Right lobe of liver (tissue), 6 donors: ENCODE measurements around the gene PTPRR. TPM values are rescaled to one million over a fixed set of nuclear protein-coding genes. Genes with fewer than 3 reads are reported as not detected.
A peak's percentile ranks its signal among the peaks of the same experiment; 100 is the strongest.
"Not testable (repeated sequence)": the region's sequence is repeated elsewhere in the genome, so short reads cannot be mapped to it uniquely, and the experiment has no call there.

Source experiments
- ATAC-seq, 4 donors: fragments of 200-7000 bp; cut with Tn5 transposase; one replicate each; pipeline ENCODE4 v1.9.1; 2020; ENCODE audit warnings: mild to moderate bottlenecking in 4 of 4, moderate library complexity in 4 of 4
- DNase-seq, 3 donors: peaks; one replicate each; pipeline ENCODE4 v3.0.0-alpha.2; 2020
- H3K27ac ChIP-seq, 3 donors: fragments of 200-600 bp; one replicate each; pipeline ENCODE4 v1.8.0; 2022
- H3K27me3 ChIP-seq, 2 donors: fragments of 200-600 bp; one replicate each; pipeline ENCODE4 v1.8.0; 2022
- H3K36me3 ChIP-seq, 4 donors: fragments of 200-600 bp; sonication (generic) in 1 of 4; one replicate each; pipeline versions ENCODE4 v1.5.1 to v1.8.0; 2017 to 2022; ENCODE audit warnings: control low read depth in 1 of 4
- H3K4me1 ChIP-seq, 4 donors: fragments of 200-600 bp; sonication (generic) in 1 of 4; one replicate each; pipeline versions ENCODE4 v1.5.1 to v1.8.0; 2017 to 2022; ENCODE audit warnings: control low read depth in 1 of 4
- H3K4me3 ChIP-seq, 3 donors: fragments of 200-600 bp; one replicate each; pipeline ENCODE4 v1.8.0; 2022
- H3K9me3 ChIP-seq, 4 donors: fragments of 200-600 bp; sonication (generic) in 1 of 4; one replicate each; pipeline versions ENCODE4 v1.5.1 to v1.8.0; 2017 to 2022; ENCODE audit warnings: control low read depth in 1 of 4
- POLR2A ChIP-seq: fragments of 450-650 bp; IDR thresholded peaks from one replicate; pipeline ENCODE4 v1.6.1; 2017; ENCODE audit warnings: antibody characterized with exemption, mild to moderate bottlenecking
- WGBS: methylation state at CpG from one replicate; pipeline ENCODE4 v1.1.6; 2018; ENCODE audit warnings: low coverage, low lambda C conversion rate; ENCODE audit not compliant: insufficient coverage; ENCODE audit errors: missing lambda C conversion rate; 5-methylcytosine and 5-hydroxymethylcytosine counted together
- intact Hi-C, 2 donors: fragments of 100-400 bp; cut with DNase I; formaldehyde crosslinking; loops; one replicate each; pipeline versions ENCODE4 v1.11.2 to v1.14.1; 2022
- total RNA-seq, 6 experiments: library from RNA; depleted of rRNA in 2 of 6; stranded (reverse); fragments of >200 nt in 2 of 6; fragmentation: NEBNext Ultra II Directional in 3 of 6; extraction: Animal tissue kit (Norgen Biotek cat#: 25700) in 3 of 6; gene quantifications; one replicate each; pipeline versions ENCODE4 v1.1.0 to v1.2.4, GENCODE V29; 2016 to 2023
- TF ChIP-seq, protein P1 (sequence below), 4 donors: fragments of 200-600 bp in 3 of 4; fragments of 450-650 bp in 1 of 4; IDR thresholded peaks; one replicate each; pipeline versions ENCODE4 v1.5.1 to v1.8.0; 2016 to 2022; ENCODE audit warnings: antibody characterized with exemption in 4 of 4, mild to moderate bottlenecking in 2 of 4
- donor health status: DM: no; HTN: yes; CAD: no.
- donor health status: DM: no; HTN: no; CAD: no.
- donor health status: DM: no; HTN: no; CAD: no.
- donor health status: DM: no; HTN: yes; CAD: no.
- donor health status: DM: no; HTN: yes; CAD: no.

The PTPRR gene
- total RNA-seq, 6 experiments from 2014 or later, result 0.12 TPM; not detected in 5

DNA sequence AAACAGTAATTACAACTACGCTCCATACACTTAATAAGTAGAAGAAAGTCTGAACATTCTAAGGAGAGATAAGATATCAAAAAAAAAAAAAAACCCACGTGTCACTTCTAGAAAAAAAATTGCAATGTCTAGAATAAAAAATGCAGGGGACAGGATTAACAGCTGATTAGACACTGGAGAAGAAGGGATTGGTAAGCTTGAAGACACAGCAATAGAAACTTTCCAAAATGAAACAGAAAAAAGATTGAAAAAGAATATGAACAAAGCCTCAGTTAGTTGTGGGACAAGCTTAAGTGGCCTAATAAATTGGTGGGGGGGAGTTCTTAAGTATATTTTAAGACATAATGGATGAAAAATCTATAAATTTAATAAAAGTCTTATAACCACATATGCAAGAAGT lies 105.5 kb downstream of the PTPRR start:
- H3K4me3 ChIP-seq, result no peak overlapping the region
- WGBS, result 59% methylated on average over 2 of the region's 2 CpGs
- no peak for DNase-seq
- H3K27me3 ChIP-seq, result no peaks in the 10 kb centered on the region
- no peak overlapping the region for H3K27ac ChIP-seq
- no peaks in the 10 kb centered on the region for H3K36me3 ChIP-seq
- intact Hi-C loops, result no loop called here
- no peaks in the 10 kb centered on the region for H3K4me1 ChIP-seq
- no peak for ATAC-seq
- TF ChIP-seq, protein P1, sequence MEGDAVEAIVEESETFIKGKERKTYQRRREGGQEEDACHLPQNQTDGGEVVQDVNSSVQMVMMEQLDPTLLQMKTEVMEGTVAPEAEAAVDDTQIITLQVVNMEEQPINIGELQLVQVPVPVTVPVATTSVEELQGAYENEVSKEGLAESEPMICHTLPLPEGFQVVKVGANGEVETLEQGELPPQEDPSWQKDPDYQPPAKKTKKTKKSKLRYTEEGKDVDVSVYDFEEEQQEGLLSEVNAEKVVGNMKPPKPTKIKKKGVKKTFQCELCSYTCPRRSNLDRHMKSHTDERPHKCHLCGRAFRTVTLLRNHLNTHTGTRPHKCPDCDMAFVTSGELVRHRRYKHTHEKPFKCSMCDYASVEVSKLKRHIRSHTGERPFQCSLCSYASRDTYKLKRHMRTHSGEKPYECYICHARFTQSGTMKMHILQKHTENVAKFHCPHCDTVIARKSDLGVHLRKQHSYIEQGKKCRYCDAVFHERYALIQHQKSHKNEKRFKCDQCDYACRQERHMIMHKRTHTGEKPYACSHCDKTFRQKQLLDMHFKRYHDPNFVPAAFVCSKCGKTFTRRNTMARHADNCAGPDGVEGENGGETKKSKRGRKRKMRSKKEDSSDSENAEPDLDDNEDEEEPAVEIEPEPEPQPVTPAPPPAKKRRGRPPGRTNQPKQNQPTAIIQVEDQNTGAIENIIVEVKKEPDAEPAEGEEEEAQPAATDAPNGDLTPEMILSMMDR (IDR thresholded peaks at IDR 0.05), result no peak
- H3K9me3 ChIP-seq, result no peaks in the 10 kb centered on the region

DNA sequence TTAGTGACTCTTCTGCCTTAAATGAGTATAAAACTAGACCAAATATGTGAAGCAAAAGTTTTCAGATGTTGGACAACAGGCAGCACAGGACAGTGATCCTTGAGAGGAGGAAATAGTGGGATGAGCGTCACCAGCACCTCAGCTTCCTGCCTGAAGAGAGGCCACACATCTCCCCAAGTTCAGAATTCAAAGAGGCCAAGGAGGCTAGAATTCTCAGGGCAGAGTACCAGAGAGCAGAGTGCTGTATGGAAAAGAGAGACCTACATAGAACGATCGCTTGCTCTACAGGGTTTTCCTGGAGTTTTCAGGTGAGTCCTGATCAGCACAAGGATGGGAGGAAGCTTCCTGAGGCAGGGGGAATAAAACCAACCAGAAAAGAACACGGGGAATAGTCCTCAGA lies 107.0 kb downstream of the PTPRR start:
- no peak for ATAC-seq
- Histone ChIP-seq H3K4me1 (no peaks in the 10 kb centered on the region), H3K9me3 (no peaks in the 10 kb centered on the region), H3K36me3 (no peaks in the 10 kb centered on the region), H3K4me3 (no peak overlapping the region), H3K27ac (no peak overlapping the region), H3K27me3 (no peaks in the 10 kb centered on the region)
- no peak for DNase-seq
- intact Hi-C loops, result no loop called here
- TF ChIP-seq POLR2A, result no peak
- TF ChIP-seq, protein P1 (IDR thresholded peaks at IDR 0.05), result no peak
- 67% methylated on average over 2 of the region's 4 CpGs for WGBS

DNA sequence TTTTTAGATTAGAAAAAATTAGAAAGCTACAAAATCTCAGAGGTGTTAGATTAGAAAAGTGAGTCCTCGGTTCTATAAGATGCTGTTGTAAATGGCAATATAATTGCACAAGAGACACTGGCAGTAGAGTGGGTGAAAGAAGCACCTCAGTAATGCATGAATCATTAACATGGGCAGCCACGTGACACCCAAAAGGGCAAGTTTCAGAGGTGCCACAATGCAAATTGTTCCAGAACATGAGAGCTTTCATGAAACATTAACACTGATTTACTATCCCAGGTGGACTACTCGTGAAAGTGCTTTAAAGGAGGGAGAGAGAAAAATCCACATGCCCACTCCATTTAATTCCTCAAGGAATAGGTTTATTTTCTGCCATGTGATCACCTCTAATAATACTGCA lies 108.4 kb downstream of the PTPRR start:
- H3K4me3 ChIP-seq, result no peak overlapping the region

DNA sequence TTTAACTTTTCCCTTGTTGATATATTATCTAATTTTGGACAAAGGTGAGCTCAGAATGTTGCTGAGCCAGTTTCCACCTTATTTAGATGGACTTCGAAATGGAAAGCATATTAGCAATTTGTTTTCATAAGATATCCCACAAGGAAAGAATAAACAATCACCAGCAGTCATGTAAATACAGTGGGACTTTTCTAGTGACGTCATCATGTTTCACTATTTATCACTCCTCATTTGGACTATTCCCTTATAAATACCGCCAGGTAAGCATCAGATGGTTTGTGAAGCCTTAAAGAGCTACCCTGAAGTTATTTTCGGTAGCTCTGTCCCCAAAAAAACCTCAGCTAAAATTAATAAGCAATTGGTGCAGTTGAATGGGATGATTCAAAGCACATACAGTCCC lies 110.7 kb downstream of the PTPRR start:
- no peaks in the 10 kb centered on the region for H3K27me3 ChIP-seq
- H3K4me1 ChIP-seq, result no peaks in the 10 kb centered on the region
- H3K4me3 ChIP-seq, result no peak overlapping the region
- 45% methylated on average over 4 of the region's 4 CpGs for WGBS
- ATAC-seq (peak in 1 of 4 donors; percentile 36), DNase-seq (no peak)
- intact Hi-C loops, result no loop called here
- H3K9me3 ChIP-seq, result no peaks in the 10 kb centered on the region
- H3K36me3 ChIP-seq, result no peaks in the 10 kb centered on the region
- H3K27ac ChIP-seq, result no peak overlapping the region
- no peak for TF ChIP-seq POLR2A
- TF ChIP-seq, protein P1 (IDR thresholded peaks at IDR 0.05), result no peak

More for the DNA sequence above, 108.4 kb downstream of the PTPRR start:
- Histone ChIP-seq H3K4me1 (no peaks in the 10 kb centered on the region), H3K27ac (no peak overlapping the region), H3K27me3 (no peaks in the 10 kb centered on the region), H3K9me3 (no peaks in the 10 kb centered on the region), H3K36me3 (no peaks in the 10 kb centered on the region)
- ATAC-seq (peak; percentile 82 to 91 (median 84)), DNase-seq (peak in 2 of 3 donors; percentile 28 to 75)
- intact Hi-C loops, result no loop called here
- 19% methylated on average over 3 of the region's 3 CpGs for WGBS
- TF ChIP-seq, protein P1 (IDR thresholded peaks at IDR 0.05), result no peak
- no peak for TF ChIP-seq POLR2A

DNA sequence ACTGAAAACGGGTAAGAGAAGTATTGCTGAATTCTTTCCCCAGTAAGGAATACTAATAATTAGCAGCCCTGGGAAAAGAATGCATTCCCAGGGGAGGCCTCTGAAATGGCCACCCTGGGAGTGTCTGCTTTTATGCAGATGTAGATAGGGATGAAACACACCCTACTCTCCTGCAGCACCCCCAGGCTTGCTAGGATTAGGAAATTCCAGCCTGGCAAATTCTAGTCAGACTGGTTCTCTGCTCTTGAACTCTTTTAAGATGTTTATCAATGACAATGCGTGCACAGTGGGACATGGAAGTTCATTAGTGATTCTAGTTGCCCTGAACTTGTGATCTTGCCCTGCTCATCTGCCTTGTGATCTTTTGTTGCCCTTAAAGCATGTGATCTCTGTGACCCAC lies 112.5 kb downstream of the PTPRR start:
- H3K9me3 ChIP-seq, H3K36me3 ChIP-seq, H3K4me3 ChIP-seq, H3K27me3 ChIP-seq, H3K27ac ChIP-seq, intact Hi-C loops, H3K4me1 ChIP-seq, DNase-seq, ATAC-seq: not testable (repeated sequence)
- 67% methylated on average over 1 of the region's 2 CpGs for WGBS
